ENCODE results near the gene FLNB. TPM values are rescaled to one million over a fixed set of nuclear protein-coding genes. Genes with fewer than 3 reads are reported as not detected.

The FLNB gene
- total RNA-seq, 2 experiments from 2014 or later, result 39.7 to 42.1 TPM

GRCh38 chr3:58072052-58072762 is 64.0 kb downstream of the FLNB start:
- H3K27me3 ChIP-seq (ENCODE audit: control insufficient read depth in 1 of 2, insufficient read depth in 2 of 2, low read length in 2 of 2), result no peaks in the 10 kb centered on the region
- H3K36me3 ChIP-seq (ENCODE audit: insufficient read depth, low read length), result peaks cover 4% of the 10 kb centered on the region
- Mint-ChIP-seq H3K4me3 (no peak overlapping the region), H3K27ac (no peak overlapping the region), H3K36me3 (ENCODE audit: low read depth) (peaks cover 12% of the 10 kb centered on the region), H3K9me3 (no peaks in the 10 kb centered on the region), H3K27me3 (no peaks in the 10 kb centered on the region), H3K4me1 (ENCODE audit: low read depth) (peaks cover 50% of the 10 kb centered on the region)
- ChIA-PET POLR2A (interaction anchor here (0.6 kb wide), 1 partner anchor 371 kb away, joined by 4 read pairs; no protein-coding TSS in a partner anchor), CTCF (no interaction called here)
- intact Hi-C loops (cut with DNase I, micrococcal nuclease), result loop anchor here in 1 of 2 experiments (5.0 kb wide), 1 partner anchor 60 kb away; no protein-coding TSS in a partner anchor
- H3K4me3 ChIP-seq (ENCODE audit: low read length), result no peak overlapping the region
- ATAC-seq (ENCODE audit: poor library complexity) (no peak), DNase-seq (no peak)
- H3K4me1 ChIP-seq (ENCODE audit: insufficient read depth, low read length), result peaks cover 9% of the 10 kb centered on the region
- no peak for TF ChIP-seq CTCF (IDR thresholded peaks at IDR 0.05)
- H3K27ac ChIP-seq (ENCODE audit: low read depth in 1 of 2, low read length in 2 of 2), result no peak overlapping the region
- H3K9me3 ChIP-seq (ENCODE audit: control insufficient read depth in 1 of 2, insufficient read depth in 1 of 2, low read length in 2 of 2), result no peaks in the 10 kb centered on the region

- ATAC-seq (ENCODE audit: poor library complexity) (no peak), DNase-seq (no peak)
- no peak overlapping the region for H3K4me3 ChIP-seq (ENCODE audit: low read length)
- ChIA-PET POLR2A (interaction anchor here (0.5 to 0.6 kb wide), 2 partner anchors 370 to 383 kb away, joined by 3 to 4 read pairs; no protein-coding TSS in a partner anchor), CTCF (no interaction called here)
- H3K9me3 Mint-ChIP-seq, result no peaks in the 10 kb centered on the region
- peaks cover 9% of the 10 kb centered on the region for H3K4me1 ChIP-seq (ENCODE audit: insufficient read depth, low read length)
- no peak overlapping the region for H3K27ac ChIP-seq (ENCODE audit: low read depth in 1 of 2, low read length in 2 of 2)
- TF ChIP-seq CTCF (IDR thresholded peaks at IDR 0.05), result no peak
- H3K27me3 Mint-ChIP-seq, result no peaks in the 10 kb centered on the region
- H3K4me3 Mint-ChIP-seq, result no peak overlapping the region
- H3K27ac Mint-ChIP-seq, result no peak overlapping the region
- intact Hi-C loops (cut with DNase I, micrococcal nuclease), result loop anchor here in 1 of 2 experiments (5.0 kb wide), 1 partner anchor 60 kb away; no protein-coding TSS in a partner anchor
- H3K36me3 Mint-ChIP-seq (ENCODE audit: low read depth), result peaks cover 15% of the 10 kb centered on the region
- no peaks in the 10 kb centered on the region for H3K27me3 ChIP-seq (ENCODE audit: control insufficient read depth in 1 of 2, insufficient read depth in 2 of 2, low read length in 2 of 2)
- peaks cover 50% of the 10 kb centered on the region for H3K4me1 Mint-ChIP-seq (ENCODE audit: low read depth)
- H3K36me3 ChIP-seq (ENCODE audit: insufficient read depth, low read length), result peaks cover 9% of the 10 kb centered on the region
- no peaks in the 10 kb centered on the region for H3K9me3 ChIP-seq (ENCODE audit: control insufficient read depth in 1 of 2, insufficient read depth in 1 of 2, low read length in 2 of 2)
Measured at GRCh38 chr3:58072763-58073130, 64.5 kb downstream of the FLNB start.

- CTCF ChIA-PET, result no interaction called here
- Histone ChIP-seq H3K27ac (ENCODE audit: low read depth in 1 of 2, low read length in 2 of 2) (no peak overlapping the region), H3K4me3 (ENCODE audit: low read length) (no peak overlapping the region), H3K4me1 (ENCODE audit: insufficient read depth, low read length) (peaks cover 9% of the 10 kb centered on the region), H3K27me3 (ENCODE audit: control insufficient read depth in 1 of 2, insufficient read depth in 2 of 2, low read length in 2 of 2) (no peaks in the 10 kb centered on the region), H3K9me3 (ENCODE audit: control insufficient read depth in 1 of 2, insufficient read depth in 1 of 2, low read length in 2 of 2) (no peaks in the 10 kb centered on the region), H3K36me3 (ENCODE audit: insufficient read depth, low read length) (peaks cover 9% of the 10 kb centered on the region)
- no peaks in the 10 kb centered on the region for H3K27me3 Mint-ChIP-seq
- no peak overlapping the region for H3K27ac Mint-ChIP-seq
- POLR2A ChIA-PET, result interaction anchor here (0.5 to 1.3 kb wide), 4 partner anchors 9 to 384 kb away, joined by 3 to 4 read pairs (median 3); no protein-coding TSS in a partner anchor
- DNase-seq (no peak), ATAC-seq (ENCODE audit: poor library complexity) (no peak)
- intact Hi-C loops (cut with DNase I, micrococcal nuclease), result loop anchor here in 1 of 2 experiments (5.0 kb wide), 1 partner anchor 61 kb away; no protein-coding TSS in a partner anchor
- no peak overlapping the region for H3K4me3 Mint-ChIP-seq
- H3K4me1 Mint-ChIP-seq (ENCODE audit: low read depth), result peaks cover 48% of the 10 kb centered on the region
- H3K9me3 Mint-ChIP-seq, result no peaks in the 10 kb centered on the region
- peaks cover 23% of the 10 kb centered on the region for H3K36me3 Mint-ChIP-seq (ENCODE audit: low read depth)
- no peak for TF ChIP-seq CTCF (IDR thresholded peaks at IDR 0.05)
Measured at GRCh38 chr3:58073301-58074108, 65.3 kb downstream of the FLNB start.
